ENCODE data around the gene MZT2B. TPM values are rescaled to one million over a fixed set of nuclear protein-coding genes. Genes with fewer than 3 reads are reported as not detected.
"Not testable (repeated sequence)": the region's sequence is repeated elsewhere in the genome, so short reads cannot be mapped to it uniquely, and the experiment has no call there.

The MZT2B gene
- polyA plus RNA-seq, 1 donor: 133 TPM

- no peak for DNase-seq (ENCODE audit: low read depth)
These were observed 29.1 kb upstream of the MZT2B start for GRCh38 chr2:130152816-130153595.

DNA sequence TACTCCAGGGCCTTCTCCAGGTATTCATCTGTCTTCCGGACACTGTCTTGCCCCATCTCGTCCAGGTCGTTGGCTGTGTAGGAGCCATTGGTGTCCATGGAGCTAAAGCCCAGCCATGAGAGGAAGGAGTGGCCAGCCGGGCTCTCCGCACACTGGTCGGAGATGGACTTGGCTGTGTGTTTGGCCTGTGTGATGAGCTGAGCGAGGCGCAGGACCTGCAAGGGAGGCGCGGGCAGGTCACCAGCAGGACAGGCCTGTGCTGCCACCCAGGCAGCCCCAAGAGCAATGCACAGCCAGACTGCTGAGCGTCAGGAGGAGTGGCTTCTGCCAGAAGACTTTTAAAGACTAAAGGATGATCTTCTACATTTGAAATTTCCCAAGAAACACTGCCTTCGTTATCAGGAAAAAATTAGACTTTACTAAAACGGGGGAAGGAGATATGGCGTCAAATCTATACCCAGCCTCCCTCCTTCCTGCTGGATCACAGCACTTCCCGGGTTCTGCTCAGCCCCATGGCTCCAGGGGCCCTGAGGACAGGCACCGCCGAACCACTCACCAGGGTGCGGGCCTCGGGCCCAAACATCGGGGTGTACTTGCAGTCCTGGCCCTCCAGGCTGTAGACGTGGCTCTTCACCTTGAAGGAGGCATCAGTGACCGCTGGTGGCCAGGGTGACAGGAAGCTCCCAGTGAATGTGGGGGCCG, 28.2 kb upstream of the MZT2B start:
- not testable (repeated sequence) for DNase-seq (ENCODE audit: low read depth)

DNA sequence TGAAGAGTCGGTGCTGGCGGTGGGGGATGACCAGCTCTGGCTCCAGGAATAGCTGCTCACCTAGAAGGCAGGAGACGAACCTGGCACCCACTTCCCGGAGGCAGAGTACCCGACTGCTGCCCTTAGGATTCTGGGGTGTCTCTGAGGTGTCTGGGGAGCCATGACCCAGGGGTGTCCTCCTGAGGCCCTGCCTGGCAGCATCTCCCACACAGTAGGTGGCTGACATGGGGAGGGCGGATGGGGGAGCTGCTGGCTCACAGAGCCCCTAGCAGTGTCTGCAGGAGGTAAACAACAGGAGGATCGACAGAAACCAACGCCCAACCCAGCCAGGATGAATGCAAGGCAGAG, 27.7 kb upstream of the MZT2B start:
- not testable (repeated sequence) for DNase-seq (ENCODE audit: low read depth)

DNA sequence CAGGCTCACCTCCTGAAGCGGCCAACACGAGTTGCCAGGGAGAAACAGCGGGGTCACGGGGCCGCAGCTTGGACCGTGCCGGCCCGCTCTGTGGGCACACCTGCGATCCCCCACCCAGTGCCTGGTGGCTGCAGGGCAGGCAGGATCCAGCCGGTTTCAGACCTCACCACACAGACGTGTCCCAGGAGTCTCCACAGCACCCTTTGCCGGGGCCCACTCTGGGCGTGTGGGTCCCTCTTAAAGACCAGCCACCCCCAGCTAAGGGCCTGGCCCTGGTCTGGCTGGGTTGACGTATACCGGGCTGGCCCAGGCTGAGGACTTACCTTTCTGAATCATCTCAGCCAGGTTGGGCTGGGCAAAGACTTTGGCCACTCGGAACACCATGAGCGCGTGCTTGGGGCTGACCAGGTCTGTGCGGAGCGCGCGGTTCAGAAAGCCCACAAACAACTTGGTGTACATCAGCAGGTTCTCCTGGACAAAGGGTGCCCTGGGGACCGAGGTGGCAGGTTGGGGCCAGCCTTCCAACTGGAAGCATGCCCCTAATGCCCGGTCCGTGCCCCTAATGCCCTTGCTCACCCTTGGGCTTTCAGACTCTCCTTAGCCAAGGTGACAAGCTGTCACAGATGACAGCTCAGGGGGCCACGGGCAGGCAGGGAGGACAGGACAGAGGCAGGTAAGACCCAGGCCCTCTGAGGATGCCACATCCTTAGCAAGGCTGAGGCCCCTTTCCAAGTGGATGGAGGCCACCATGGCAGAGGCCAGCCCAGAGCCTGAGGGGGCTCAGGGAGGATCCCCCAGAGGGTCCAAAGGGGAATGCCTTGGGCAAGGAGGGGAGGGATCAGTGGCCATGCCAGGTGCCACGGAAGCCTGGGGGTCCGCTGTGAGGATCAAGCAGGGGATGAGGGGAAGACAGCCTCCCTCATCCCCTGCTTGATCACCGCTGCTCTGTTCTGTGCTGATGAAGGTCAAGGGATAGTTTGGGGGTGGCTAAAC, 27.0 kb upstream of the MZT2B start:
- DNase-seq (ENCODE audit: low read depth): no peak

DNA sequence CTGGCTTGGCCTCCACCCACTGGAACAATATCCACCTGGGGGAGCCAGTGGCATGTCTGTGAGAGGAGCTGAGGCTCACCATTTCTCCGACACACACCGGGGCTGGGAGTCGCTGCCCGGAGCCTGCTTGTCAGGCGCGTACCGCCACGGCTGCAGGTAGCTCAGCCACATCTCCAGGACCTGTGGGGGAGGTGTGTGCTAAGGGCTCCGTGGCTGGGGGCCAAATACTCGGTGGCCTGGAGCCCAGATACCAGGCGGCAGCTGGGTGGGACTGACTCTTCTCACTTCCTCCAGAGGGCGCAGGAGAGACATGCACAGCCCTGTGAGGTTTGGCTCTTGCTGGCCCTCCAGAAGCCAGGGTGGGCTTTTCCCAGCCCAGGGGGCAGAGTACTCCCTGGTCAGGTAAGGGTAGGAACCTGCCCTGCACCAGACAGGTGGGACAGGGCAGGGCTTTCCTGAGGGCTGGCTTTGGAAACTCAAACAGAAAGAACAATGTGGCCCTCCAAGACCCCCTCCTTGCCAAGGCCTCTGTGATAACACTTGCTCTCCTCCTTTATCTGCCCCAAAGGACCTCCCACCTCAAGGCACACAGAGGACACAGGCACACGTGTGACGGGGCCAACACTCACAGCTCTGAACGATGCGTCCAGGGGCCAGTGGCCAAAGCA, 26.0 kb upstream of the MZT2B start:
- not testable (repeated sequence) for DNase-seq (ENCODE audit: low read depth)

- DNase-seq (ENCODE audit: low read depth): no peak
These were observed 25.4 kb upstream of the MZT2B start for GRCh38 chr2:130156624-130157004.

DNA sequence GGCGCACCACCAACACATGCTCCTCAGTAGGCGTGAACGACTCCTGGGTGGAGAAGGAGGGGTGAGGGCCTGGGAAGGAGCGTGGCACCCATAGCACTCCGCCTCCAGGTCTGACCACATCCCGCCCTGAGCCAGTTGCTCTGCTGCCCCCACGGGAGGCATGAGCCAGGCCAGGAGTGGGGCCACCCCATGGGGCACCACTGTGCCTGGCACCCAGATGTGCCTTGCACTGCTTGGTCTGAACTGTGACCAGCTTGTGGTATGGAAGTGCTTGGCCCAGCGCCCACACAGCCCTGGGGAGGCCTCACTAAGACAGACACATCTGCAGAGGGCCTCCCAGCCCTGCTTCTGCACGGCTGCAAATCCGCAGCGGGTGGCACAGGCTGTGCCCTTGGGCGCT, 24.7 kb upstream of the MZT2B start:
- DNase-seq (ENCODE audit: low read depth): not testable (repeated sequence)

- not testable (repeated sequence) for DNase-seq (ENCODE audit: low read depth)
These were observed 24.1 kb upstream of the MZT2B start for GRCh38 chr2:130157825-130158514.

GRCh38 chr2:130158631-130159030, 23.4 kb upstream of the MZT2B start:
- DNase-seq (ENCODE audit: low read depth): no peak

GRCh38 chr2:130159376-130159775, 22.7 kb upstream of the MZT2B start:
- DNase-seq (ENCODE audit: low read depth): not testable (repeated sequence)

DNA sequence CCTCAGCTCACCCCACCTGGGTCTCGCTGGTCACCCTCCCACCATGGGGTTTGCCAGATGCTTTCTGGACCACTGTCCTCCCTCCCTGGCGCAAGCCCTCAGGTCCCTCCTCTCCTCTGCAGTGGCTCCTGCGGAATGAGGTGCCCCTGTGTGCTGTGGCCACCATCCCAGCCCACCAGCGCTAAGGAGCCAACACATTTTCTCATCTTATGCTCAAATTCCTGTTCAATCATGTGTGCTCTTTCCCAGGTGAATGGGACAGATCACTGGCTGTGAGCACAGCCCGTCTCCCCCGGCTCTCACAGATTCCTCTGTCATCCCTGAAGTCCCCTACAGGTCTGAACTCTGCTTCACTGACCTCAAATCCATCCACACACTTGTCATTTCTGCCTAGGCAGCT, 21.9 kb upstream of the MZT2B start:
- DNase-seq (ENCODE audit: low read depth): no peak

- DNase-seq (ENCODE audit: low read depth): not testable (repeated sequence)
These were observed 21.0 kb upstream of the MZT2B start for GRCh38 chr2:130160838-130161705.

DNA sequence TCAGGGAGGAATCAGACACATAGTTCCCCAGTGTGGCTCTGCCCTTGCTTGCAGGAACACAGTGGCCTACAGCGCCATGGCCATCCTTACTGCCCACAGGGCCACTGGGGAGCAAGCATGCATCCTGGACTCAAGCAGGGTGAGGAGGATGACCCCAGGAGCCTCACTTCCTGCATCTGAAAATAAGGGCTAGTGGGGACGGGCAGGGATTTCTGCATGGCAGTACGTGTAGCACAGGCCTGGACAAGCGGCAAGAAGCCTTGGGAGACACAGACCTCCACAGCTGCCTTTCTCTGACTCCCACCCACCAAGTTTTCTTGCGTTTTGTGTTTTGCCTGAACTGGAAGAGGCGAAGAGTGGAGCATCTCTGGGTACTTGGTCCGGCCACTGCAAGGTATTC, 19.6 kb upstream of the MZT2B start:
- not testable (repeated sequence) for DNase-seq (ENCODE audit: low read depth)

GRCh38 chr2:130162968-130163367, 19.1 kb upstream of the MZT2B start:
- DNase-seq (ENCODE audit: low read depth): no peak

DNA sequence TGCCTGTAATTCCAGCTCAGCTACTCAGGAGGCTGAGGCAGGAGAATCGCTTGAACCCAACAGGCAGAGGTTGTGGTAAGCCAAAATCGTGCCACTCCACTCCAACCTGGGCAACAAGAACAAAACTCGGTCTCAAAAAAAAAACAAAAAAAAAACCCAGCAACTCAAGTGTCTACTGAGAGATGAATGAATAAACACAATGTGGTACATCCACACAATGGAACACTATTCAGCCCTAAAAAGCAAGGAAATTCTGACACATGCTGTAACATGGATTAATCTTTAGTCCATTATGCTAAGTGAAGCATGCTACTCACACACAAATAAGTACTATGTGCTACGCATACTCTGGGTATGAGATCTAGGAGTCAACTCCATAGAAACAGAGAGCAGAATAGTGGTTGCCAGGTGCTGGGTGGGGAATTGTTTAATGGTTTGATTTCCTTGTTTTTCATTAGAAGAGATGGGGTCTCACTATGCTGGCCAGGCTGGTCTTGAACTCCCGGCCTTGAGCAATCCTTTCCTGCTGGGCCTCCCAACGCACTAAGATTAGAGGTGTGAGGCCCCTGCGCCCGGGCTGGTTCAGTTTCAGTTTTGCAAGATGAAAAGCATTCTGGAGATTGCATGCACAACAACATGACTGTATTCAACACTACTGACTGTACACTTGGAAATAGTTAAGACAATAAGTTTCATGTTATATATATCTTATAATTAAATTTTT, 16.6 kb upstream of the MZT2B start:
- DNase-seq (ENCODE audit: low read depth): no peak

- not testable (repeated sequence) for DNase-seq (ENCODE audit: low read depth)
These were observed 15.5 kb upstream of the MZT2B start for GRCh38 chr2:130166611-130167010.

- not testable (repeated sequence) for DNase-seq (ENCODE audit: low read depth)
These were observed 12.9 kb upstream of the MZT2B start for GRCh38 chr2:130169163-130169562.

DNA sequence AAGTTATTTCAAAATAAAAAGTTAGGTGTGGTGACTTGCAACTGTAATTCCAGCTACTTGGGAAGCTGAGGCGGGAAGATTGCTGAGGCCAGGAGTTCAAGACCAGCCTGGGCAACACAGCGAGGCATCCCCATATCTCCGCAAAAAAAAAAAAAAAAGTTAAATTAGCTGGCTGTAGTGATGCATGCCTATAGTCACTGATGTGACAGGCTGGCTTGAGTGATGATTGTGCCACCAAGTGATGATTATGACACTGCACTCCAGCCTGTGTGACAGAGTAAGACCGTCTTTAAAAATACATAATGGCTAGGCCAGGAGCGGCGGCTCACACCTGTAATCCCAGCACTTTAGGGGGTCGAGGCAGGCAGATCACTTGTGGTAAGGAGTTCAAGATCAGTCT, 12.2 kb upstream of the MZT2B start:
- no peak for DNase-seq (ENCODE audit: low read depth)

GRCh38 chr2:130174866-130175265, 7.2 kb upstream of the MZT2B start:
- not testable (repeated sequence) for DNase-seq (ENCODE audit: low read depth)
